Colon (tissue), 2 donors: ENCODE data around the gene CRYBG1.

ENCODE experiments used
- FAIRE-seq: peaks from 2 replicates; lab custom pipeline; 2012; peaks lifted over from hg19 to GRCh38; lab: Jason Lieb, UNC
- donor health status: control.
- donor health status: control.

CRYBG1 gene

DNA sequence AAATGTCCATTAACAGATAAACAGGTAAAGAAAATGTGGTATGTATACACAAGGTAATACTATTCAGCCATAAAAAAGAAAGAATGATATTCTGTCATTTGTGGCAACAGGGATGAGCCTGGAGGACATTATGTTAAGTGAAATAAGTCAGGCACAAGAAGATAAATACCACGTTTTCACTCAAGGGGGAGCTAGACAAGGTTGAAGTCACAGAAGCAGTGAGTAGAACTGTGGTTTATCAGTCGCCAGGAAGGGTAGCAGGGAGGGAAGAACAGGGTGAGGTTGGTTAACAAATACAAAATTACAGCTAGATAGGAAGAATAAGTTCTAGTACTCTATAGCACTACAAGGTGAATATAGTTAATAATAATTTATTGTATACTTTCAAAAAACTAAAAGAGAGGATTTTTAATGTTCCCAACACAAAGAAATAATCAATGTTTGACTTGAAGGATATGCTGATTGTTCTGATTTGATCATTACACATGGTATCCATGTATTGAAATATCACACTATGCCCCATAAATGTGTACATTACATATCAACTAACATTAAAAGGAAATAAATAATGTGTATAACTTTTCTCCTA is 247.7 kb downstream of the CRYBG1 start:
- peak; percentile 33 for FAIRE-seq

- no peak for FAIRE-seq
Measured at GRCh38 chr6:106609699-106610098, 249.2 kb downstream of the CRYBG1 start.

- no peak for FAIRE-seq
Measured at GRCh38 chr6:106611030-106611429, 250.5 kb downstream of the CRYBG1 start.

DNA sequence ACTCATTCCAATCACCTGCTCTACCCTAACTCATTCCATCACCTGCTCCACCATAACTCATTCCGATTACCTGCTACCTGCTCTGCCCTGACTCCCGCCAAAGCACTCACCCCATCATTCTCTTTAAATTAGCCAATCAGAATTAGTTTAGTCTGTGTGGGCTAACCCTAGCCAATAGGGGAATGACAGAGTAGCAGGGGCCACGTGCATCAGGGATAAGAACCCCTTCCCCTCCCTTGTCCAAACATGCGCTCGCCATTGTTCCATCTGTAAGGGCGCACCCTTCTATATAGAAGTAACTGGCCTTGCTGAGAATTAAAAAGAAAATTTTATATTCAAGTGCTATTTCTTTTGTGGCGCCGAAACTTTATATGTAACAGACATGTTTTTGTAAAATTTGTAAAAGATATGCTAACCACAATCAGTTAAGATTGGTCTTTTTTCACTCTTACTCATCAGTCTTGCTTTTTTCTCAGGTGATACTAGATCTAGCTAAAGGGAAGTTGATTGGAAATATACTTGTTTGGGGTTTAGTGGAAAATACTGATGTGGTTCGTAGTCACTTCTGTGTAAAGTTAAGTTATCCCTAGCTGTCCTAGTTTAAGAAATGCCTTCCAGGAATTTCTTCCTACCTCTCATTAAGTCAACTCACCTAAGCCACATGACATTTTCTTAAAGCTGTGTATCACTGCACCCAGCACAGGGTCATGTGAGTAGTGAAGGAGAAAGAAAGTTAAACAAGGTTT is 252.3 kb downstream of the CRYBG1 start:
- no peak for FAIRE-seq

DNA sequence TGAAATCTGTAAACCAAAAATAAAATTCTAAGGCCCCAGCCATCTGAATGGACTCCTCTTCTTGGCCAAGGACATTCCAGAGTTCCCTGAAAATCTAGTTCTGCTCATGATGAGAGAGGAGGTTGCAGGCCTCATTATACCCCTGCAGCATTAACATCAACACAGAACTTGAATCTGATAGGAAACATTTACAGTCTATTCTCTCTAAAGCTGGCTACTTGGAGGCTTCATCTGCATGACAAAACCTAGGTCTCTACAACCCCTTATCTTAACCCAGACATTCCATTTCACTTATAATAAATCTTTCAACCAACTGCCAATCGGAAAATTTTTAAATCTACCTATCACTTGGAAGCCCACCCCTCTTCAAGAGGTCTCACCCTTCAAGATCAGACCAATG is 253.1 kb downstream of the CRYBG1 start:
- no peak for FAIRE-seq

DNA sequence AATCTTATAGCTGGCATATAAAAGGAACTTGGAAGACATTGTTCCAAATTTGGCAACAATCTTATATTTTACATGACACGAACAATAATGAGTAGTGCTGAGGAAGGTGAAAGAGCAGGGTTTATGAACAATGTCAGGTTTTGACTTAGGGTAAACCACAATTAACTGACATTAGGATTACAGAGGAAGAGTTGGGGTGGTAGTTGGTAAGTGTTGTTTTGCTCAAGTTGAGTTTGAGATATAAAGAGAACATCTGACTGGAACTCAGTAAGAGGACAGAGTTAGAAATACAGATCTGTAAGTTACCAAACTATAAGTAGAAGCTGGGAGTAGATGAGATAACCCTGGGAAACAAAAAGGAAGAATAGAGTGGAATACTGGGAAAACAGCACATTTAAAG is 253.6 kb downstream of the CRYBG1 start:
- no peak for FAIRE-seq

- FAIRE-seq = no peak
Measured at GRCh38 chr6:106614592-106615257, 254.2 kb downstream of the CRYBG1 start.

- no peak for FAIRE-seq
Measured at GRCh38 chr6:106617302-106617701, 256.8 kb downstream of the CRYBG1 start.

DNA sequence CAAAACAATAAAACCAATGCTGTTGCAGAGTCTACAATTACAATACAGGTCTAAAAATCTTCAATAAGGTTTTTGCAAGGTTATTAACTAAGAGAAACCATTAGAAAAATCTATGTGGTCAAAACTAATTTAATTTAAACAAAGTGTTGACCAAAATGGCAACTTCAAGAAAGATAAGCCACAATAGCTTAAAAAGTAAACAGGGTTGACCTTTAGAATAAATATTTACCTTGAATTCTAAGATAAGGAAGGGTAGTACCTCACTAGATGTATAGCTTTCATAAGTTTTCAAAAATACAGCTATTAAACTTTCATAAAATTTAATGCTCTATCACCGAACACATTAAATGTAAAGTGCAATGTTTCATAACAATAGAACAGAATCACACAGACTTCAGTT is 257.3 kb downstream of the CRYBG1 start:
- peak; percentile 78 for FAIRE-seq

DNA sequence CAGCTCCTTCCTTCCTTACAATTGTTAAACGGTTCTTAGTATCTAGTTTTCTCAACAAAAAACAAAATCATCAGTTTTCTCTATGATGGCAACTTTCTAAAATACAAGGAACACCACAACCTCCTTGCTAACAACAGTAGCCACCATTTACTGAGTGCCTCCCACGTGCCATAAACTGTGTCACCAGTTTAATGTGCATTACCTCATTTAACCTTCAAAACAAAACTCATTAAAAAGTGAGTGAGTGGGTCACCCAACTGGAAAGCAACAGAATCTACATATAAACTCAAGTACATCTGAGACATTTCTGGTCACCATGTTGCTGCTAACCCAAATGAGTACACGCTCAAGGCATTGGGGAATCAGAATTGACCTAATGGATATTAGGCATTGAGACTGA is 257.8 kb downstream of the CRYBG1 start:
- FAIRE-seq = no peak

DNA sequence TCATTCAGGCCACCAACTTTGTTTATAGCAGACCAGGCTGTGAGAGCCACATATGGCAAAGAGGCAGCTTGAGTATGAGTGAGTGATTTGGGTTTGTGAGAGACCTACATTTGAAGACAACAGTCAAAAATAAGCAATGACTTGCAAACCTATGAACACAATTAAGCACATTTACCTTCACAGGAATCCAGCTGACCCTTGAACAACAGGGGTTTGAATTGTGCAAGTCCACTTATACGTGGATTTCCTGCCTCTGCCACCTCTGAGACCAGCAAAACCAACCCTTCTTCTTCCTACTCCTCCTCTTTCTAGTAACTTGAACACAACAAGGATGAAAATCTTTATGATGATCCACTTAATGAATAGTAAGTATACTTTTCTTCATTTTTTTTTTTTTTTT is 258.7 kb downstream of the CRYBG1 start:
- no peak for FAIRE-seq

DNA sequence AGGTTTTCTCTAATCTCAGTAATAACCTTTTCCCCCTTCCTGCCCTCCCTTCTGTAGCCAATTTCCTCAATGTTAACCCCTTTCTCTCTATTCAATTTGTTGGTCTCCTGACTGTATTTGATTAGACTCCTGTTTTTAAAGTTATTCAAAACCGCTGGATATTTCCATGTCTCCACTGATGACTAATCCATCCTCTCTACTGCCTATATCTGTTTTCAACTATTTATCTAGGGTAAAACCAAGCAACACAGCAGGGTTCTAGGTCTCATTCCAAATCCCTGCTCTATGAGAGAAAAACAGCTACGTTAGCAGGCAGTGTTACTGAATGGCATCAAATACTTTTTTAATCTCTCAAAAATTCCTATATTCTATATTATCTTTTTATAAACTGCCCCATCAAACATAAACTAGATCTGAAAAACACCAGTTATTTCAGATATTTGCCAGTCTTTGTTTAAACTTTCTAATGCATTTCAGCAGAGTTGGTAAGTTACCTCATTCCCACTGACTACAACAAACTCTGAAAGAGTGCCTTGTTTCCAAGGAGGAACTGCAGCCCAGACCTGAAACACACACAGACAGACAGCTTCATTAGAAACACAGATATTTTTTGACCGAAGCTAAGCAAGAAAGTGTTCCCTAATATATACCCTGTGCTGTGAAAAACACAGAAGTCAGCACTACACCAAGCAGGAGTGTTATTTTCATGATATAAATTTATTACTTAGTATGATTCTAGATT is 260.6 kb downstream of the CRYBG1 start:
- FAIRE-seq = no peak
